Calu3 (cell line): Measurements from ENCODE around the gene AURKA. TPM values are rescaled to one million over a fixed set of nuclear protein-coding genes. Genes with fewer than 3 reads are reported as not detected.
A peak's percentile ranks its signal among the peaks of the same experiment; 100 is the strongest.

ENCODE experiments used
- BruUV-seq: library from RNA; stranded (reverse); fragments of 400-500 nt; replicated peaks from 2 replicates; lab custom pipeline; 2021; lab: Mats Ljungman, UMichigan
- CTCF ChIA-PET: fragments of 300-600 bp; sonication (Branson Sonifier 250); formaldehyde crosslinking; loops from one replicate; lab custom pipeline; 2022; ENCODE audit warnings: antibody characterized with exemption; lab: Charles Lee
- DNase-seq: peaks from one replicate; pipeline ENCODE4 v3.0.0; 2022
- H3K27ac Mint-ChIP-seq: one replicate; pipeline ENCODE4 v1.8.0; 2022; ENCODE audit warnings: mixed read lengths; ENCODE audit not compliant: unreplicated experiment
- H3K27me3 Mint-ChIP-seq: one replicate; pipeline ENCODE4 v1.8.0; 2022; ENCODE audit warnings: mixed read lengths; ENCODE audit not compliant: unreplicated experiment
- H3K36me3 Mint-ChIP-seq: one replicate; pipeline ENCODE4 v1.8.0; 2022; ENCODE audit warnings: mild to moderate bottlenecking, moderate library complexity, mixed read lengths; ENCODE audit not compliant: insufficient read depth, unreplicated experiment
- H3K4me1 Mint-ChIP-seq: one replicate; pipeline ENCODE4 v1.8.0; 2022; ENCODE audit warnings: mild to moderate bottlenecking, low read depth, mixed read lengths; ENCODE audit not compliant: unreplicated experiment
- H3K4me3 Mint-ChIP-seq: one replicate; pipeline ENCODE4 v1.8.0; 2022; ENCODE audit warnings: mild to moderate bottlenecking, low read depth, moderate library complexity, mixed read lengths; ENCODE audit not compliant: unreplicated experiment
- H3K9me3 Mint-ChIP-seq: one replicate; pipeline ENCODE4 v1.8.0; 2022; ENCODE audit warnings: low read depth, mixed read lengths; ENCODE audit not compliant: unreplicated experiment
- CTCF ChIP-seq: fragments of 200-600 bp; IDR thresholded peaks from one replicate; pipeline ENCODE4 v1.8.0; 2022; ENCODE audit warnings: antibody characterized with exemption; ENCODE audit not compliant: unreplicated experiment
- intact Hi-C: fragments of 100-400 bp; cut with micrococcal nuclease; formaldehyde crosslinking; loops from one replicate; pipeline ENCODE4 v1.10.0; 2022; ENCODE audit not compliant: unreplicated experiment
- total RNA-seq: library from RNA; stranded (reverse); gene quantifications from 2 replicates; pipeline ENCODE4 v1.2.3, GENCODE V29; 2022

Gene AURKA
- total RNA-seq, 1 experiment from 2014 or later: 73.8 TPM

GRCh38 chr20:56380375-56380774 is 11.6 kb downstream of the AURKA start:
- BruUV-seq: no TSS peak
- Mint-ChIP-seq H3K4me3 (no peak overlapping the region), H3K4me1 (no peaks in the 10 kb centered on the region), H3K9me3 (no peaks in the 10 kb centered on the region), H3K36me3 (peaks cover 66% of the 10 kb centered on the region), H3K27ac (no peak overlapping the region), H3K27me3 (no peaks in the 10 kb centered on the region)
- DNase-seq: no peak
- CTCF ChIA-PET: interaction anchor here (0.7 kb wide), 1 partner anchor 1213 kb away, joined by 4 read pairs; no protein-coding TSS in a partner anchor
- TF ChIP-seq CTCF: no peak
- intact Hi-C loops: no loop called here

GRCh38 chr20:56378386-56378785 is 13.6 kb downstream of the AURKA start:
- Mint-ChIP-seq H3K27ac (no peak overlapping the region), H3K27me3 (no peaks in the 10 kb centered on the region), H3K4me1 (no peaks in the 10 kb centered on the region), H3K4me3 (no peak overlapping the region), H3K36me3 (peaks cover 57% of the 10 kb centered on the region), H3K9me3 (no peaks in the 10 kb centered on the region)
- TF ChIP-seq CTCF: no peak
- intact Hi-C loops: no loop called here
- DNase-seq: no peak
- CTCF ChIA-PET: no interaction called here
- BruUV-seq: no TSS peak

- Mint-ChIP-seq H3K27ac (no peak overlapping the region), H3K4me1 (no peaks in the 10 kb centered on the region), H3K27me3 (no peaks in the 10 kb centered on the region), H3K36me3 (peaks cover 42% of the 10 kb centered on the region), H3K9me3 (no peaks in the 10 kb centered on the region), H3K4me3 (no peak overlapping the region)
- TF ChIP-seq CTCF: no peak
- no peak for DNase-seq
- CTCF ChIA-PET: no interaction called here
- intact Hi-C loops: no loop called here
- no TSS peak for BruUV-seq
These were observed 15.7 kb downstream of the AURKA start for GRCh38 chr20:56376331-56376730.

- Mint-ChIP-seq H3K27ac (peak overlapping the region; percentile 24), H3K4me1 (no peaks in the 10 kb centered on the region), H3K36me3 (peaks cover 37% of the 10 kb centered on the region), H3K4me3 (no peak overlapping the region), H3K27me3 (no peaks in the 10 kb centered on the region), H3K9me3 (no peaks in the 10 kb centered on the region)
- intact Hi-C loops: no loop called here
- CTCF ChIA-PET: no interaction called here
- BruUV-seq: no TSS peak
- no peak for TF ChIP-seq CTCF
- DNase-seq: peak; percentile 10
These were observed 18.1 kb downstream of the AURKA start for GRCh38 chr20:56373942-56374341.
